Mucosa of descending colon (tissue), 3 donors: ENCODE data around the gene NRM. TPM values are rescaled to one million over a fixed set of nuclear protein-coding genes. Genes with fewer than 3 reads are reported as not detected.

Source experiments
- ATAC-seq: fragments of 200-7000 bp; cut with Tn5 transposase; one replicate; pipeline ENCODE4 v1.9.1; 2020; ENCODE audit warnings: mild to moderate bottlenecking, moderate library complexity
- DNase-seq, 3 donors: peaks; one replicate each; pipeline ENCODE4 v3.0.0-alpha.2; 2020
- H3K36me3 ChIP-seq: fragments of 200-600 bp; one replicate; pipeline ENCODE4 v1.8.0; 2021; ENCODE audit warnings: low read depth, mild to moderate bottlenecking
- H3K4me1 ChIP-seq: fragments of 200-600 bp; one replicate; pipeline ENCODE4 v1.8.0; 2021; ENCODE audit warnings: low read depth, mild to moderate bottlenecking
- H3K4me3 ChIP-seq: fragments of 200-600 bp; one replicate; pipeline ENCODE4 v1.8.0; 2021; ENCODE audit warnings: mild to moderate bottlenecking
- H3K9me3 ChIP-seq: fragments of 200-600 bp; one replicate; pipeline ENCODE4 v1.8.0; 2021; ENCODE audit warnings: mild to moderate bottlenecking
- intact Hi-C, 2 donors: fragments of 100-400 bp; cut with DNase I in 1 of 2; cut with micrococcal nuclease in 1 of 2; formaldehyde crosslinking; loops; one replicate each; pipeline versions ENCODE4 v1.11.0 to v1.11.1; 2022; cut with DNase I, micrococcal nuclease
- total RNA-seq, 3 donors: library from RNA; stranded (reverse); fragmentation: NEBNext Ultra II Directional in 2 of 3; extraction: Animal tissue kit (Norgen Biotek cat#: 25700) in 2 of 3; gene quantifications; one replicate each; pipeline versions ENCODE4 v1.2.1 to v1.2.4, GENCODE V29; 2021 to 2023
- TF ChIP-seq, protein P1 (sequence below): fragments of 200-600 bp; IDR thresholded peaks from one replicate; pipeline ENCODE4 v1.8.0; 2022; ENCODE audit warnings: antibody characterized with exemption, mild to moderate bottlenecking
- donor health status: DM: no; HTN: no; CAD: no; lungs with moderate emphysema.
- donor health status: DM: no; HTN: no; CAD: no.
- donor health status: DM: no; HTN: yes; CAD: no.

The NRM gene
- total RNA-seq, 3 donors from 2014 or later, result 4.3 to 10.2 (median 6.1) TPM

DNA sequence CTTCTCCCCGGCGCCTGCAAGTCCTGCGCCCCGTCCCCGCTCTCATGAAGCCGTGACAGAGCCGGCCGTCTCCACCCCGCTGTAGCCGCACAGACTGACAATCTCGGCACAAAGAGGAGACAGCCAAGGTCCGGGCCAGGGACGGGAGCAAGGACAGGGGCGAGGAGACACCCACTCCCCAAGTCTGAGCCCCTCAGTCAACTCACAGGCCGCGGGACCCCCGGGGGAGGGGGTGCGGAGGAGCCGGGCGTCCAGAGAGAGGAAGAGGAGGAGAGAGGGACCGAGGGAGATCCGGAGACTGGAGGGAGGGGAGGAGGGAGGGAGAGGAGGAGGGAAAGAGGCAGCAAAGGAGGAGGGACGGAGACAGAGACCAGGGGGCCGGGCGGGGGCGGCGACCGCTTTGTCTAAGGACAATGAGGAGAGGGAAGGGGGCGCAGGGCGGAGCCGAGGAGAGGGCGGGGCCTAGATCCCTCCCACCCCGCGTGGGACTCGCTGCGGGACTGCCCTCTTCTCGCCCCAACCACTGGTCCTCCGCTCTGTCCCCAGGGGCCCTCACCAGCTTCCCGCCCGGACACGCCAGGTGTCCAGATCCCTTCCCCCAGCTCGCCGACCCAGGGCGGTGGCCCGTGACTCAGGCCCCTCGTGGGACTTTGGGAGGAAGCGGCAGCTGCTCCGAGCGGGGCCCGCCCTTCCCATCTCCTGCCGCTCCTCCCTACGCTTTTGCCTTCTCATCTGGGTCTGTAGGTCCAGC is 3.7 kb downstream of the NRM start:
- Histone ChIP-seq H3K36me3 (no peaks in the 10 kb centered on the region), H3K4me3 (peak overlapping the region; percentile 24), H3K9me3 (no peaks in the 10 kb centered on the region), H3K4me1 (peaks cover 24% of the 10 kb centered on the region)
- ATAC-seq (peak; percentile 58), DNase-seq (peak; percentile 83 to 97 (median 87))
- TF ChIP-seq, protein P1, sequence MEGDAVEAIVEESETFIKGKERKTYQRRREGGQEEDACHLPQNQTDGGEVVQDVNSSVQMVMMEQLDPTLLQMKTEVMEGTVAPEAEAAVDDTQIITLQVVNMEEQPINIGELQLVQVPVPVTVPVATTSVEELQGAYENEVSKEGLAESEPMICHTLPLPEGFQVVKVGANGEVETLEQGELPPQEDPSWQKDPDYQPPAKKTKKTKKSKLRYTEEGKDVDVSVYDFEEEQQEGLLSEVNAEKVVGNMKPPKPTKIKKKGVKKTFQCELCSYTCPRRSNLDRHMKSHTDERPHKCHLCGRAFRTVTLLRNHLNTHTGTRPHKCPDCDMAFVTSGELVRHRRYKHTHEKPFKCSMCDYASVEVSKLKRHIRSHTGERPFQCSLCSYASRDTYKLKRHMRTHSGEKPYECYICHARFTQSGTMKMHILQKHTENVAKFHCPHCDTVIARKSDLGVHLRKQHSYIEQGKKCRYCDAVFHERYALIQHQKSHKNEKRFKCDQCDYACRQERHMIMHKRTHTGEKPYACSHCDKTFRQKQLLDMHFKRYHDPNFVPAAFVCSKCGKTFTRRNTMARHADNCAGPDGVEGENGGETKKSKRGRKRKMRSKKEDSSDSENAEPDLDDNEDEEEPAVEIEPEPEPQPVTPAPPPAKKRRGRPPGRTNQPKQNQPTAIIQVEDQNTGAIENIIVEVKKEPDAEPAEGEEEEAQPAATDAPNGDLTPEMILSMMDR, result no peak
- intact Hi-C loops, result no loop called here

DNA sequence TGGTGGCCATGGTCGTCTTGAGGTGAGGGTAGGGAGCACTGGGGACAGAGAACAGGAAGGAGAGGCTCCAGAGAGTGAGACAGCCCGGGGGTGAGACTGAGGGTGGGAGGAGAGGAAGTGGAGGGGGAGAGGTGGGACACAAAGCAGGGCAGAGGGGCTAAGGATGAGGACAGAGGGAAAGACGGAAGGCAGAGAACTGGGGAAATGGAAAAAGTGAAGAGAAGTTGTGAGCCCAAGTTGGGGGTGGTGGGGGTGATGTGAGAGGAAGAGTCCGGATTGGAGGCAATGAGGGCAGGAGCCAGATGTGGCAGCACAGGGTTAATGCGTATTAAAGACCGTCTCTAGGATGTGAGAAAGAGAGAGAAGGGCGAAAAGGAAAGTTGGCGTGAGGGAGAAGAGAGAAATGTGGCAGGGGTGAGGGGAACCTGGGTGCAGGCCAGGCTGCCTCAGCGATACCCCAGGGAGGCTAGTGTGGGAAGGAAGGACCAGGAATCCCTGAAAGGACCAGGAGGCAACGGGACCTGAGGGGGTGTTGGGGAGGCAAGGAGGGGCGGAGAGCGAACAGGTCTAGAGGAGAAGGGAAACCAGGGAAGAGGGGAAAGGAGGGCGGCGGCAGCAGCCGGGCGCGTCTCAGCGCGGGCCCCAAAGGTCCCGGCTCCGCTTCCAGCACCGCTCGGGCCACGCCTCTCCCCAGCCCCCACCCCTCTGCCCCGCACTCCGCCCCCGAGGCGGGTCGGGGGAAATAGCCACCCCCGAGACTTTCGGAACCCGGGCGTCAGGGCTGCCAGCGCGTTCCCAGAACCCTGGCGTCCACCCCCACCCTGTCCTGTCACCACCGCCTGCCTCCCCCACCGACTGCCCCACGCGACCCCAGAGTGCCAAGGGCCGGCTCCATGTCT is 4.5 kb downstream of the NRM start, which contains the start of gene PPP1R18:
PPP1R18 (minus strand) TSS at position 637 of the 899 bp plus-strand sequence; CDS start at position 10, 627 bp downstream.
- ATAC-seq (peak; percentile 53), DNase-seq (peak; percentile 78 to 92 (median 83))
- Histone ChIP-seq H3K4me1 (peaks cover 24% of the 10 kb centered on the region), H3K36me3 (no peaks in the 10 kb centered on the region), H3K9me3 (no peaks in the 10 kb centered on the region), H3K4me3 (peak within 1 kb of the TSS; percentile 24)
- intact Hi-C loops, result no loop called here
- TF ChIP-seq, protein P1, result no peak

DNA sequence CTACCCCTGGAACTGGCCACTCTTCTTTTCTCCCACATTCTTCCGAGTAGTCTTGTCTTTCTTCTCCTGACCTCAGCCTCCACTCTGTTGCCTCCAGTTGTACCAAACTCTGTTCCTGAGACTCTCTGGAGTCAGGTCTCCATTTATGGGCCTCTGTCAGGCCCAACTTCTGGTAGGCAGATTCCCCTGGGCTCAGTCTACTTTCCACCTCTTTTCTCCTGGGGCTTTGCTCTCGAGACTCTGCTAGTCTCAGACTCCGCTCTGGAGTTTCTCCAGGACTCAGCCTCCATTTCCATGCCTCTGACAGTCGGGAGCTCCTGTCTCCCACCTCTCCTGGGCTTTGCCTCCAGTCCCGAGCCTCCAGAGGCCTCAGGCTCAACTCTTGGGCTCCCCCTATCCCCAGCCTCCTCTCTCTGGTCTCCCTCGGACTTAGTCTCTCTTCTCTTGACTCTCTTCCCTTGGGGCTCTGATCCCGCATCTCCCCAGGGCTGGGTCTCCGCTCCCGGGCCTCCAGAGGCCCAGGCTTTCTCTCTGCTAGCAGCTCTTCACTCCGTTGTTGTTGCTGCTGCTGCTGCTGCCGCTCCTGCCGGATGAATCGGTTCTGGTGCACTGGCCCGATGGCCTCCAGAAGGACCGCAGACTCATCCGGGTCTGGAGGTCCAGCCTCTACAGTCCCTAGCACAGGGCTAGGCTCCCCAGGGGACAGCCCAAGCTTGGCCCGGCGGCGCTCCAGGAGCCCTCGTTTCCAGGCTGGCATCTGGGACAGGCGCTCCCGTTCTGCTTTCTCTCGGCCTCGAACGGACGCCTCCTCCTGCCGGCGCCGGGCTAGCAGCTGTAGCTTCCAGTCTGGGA is 5.4 kb downstream of the NRM start:
- ATAC-seq, result no peak
- Histone ChIP-seq H3K36me3 (no peaks in the 10 kb centered on the region), H3K4me1 (peaks cover 21% of the 10 kb centered on the region), H3K4me3 (peak overlapping the region; percentile 22), H3K9me3 (no peaks in the 10 kb centered on the region)
- DNase-seq, result peak in 2 of 3 donors; percentile 45 to 65
- intact Hi-C loops, result no loop called here
- TF ChIP-seq, protein P1, result no peak

GRCh38 chr6:30684386-30685156 is 6.2 kb downstream of the NRM start:
- DNase-seq, result peak in 2 of 3 donors; percentile 72 to 89
- TF ChIP-seq, protein P1, result no peak
- Histone ChIP-seq H3K9me3 (no peaks in the 10 kb centered on the region), H3K4me1 (peaks cover 19% of the 10 kb centered on the region), H3K36me3 (no peaks in the 10 kb centered on the region), H3K4me3 (peak overlapping the region; percentile 22)
- intact Hi-C loops, result no loop called here
- peak; percentile 6 for ATAC-seq
